Common myeloid progenitor, CD34-positive (primary cell): Measurements from ENCODE around the gene TSPAN14.

Experiments
- CTCF ChIA-PET: fragments of 350-600 bp; sonication (Branson Sonifier 250); formaldehyde crosslinking; loops from one replicate; lab custom pipeline; 2021; ENCODE audit warnings: antibody characterized with exemption; lab: Charles Lee
- POLR2A ChIA-PET: fragments of 350-600 bp; sonication (Branson Sonifier 250); formaldehyde crosslinking; loops from one replicate; lab custom pipeline; 2021; ENCODE audit warnings: antibody characterized with exemption; lab: Charles Lee
- DNase-seq, 3 donors: peaks; one replicate each; pipeline versions ENCODE4 v3.0.0 to v3.0.0-alpha.2; 2013
- H3K27ac ChIP-seq, 2 experiments: 1 replicate in 1 of 2; 2 replicates in 1 of 2; pipeline ENCODE4 v1.7.0; 2013; ENCODE audit warnings: inconsistent platforms in 2 of 2, low read length in 2 of 2, mild to moderate bottlenecking in 2 of 2, low read depth in 1 of 2, moderate library complexity in 1 of 2; ENCODE audit not compliant: severe bottlenecking in 2 of 2, insufficient read depth in 1 of 2, poor library complexity in 1 of 2
- H3K27me3 ChIP-seq, 5 experiments: replicated peaks in 2 of 5; 1 replicate in 3 of 5; 2 replicates in 2 of 5; pipeline versions ENCODE4 v1.6.1 to v1.7.0; 2013; ENCODE audit warnings: low read length in 4 of 5, mild to moderate bottlenecking in 2 of 5, moderate library complexity in 2 of 5, inconsistent platforms in 1 of 5; ENCODE audit not compliant: insufficient read depth in 5 of 5, control insufficient read depth in 4 of 5
- H3K36me3 ChIP-seq, 4 experiments: 1 replicate in 2 of 4; 2 replicates in 2 of 4; pipeline versions ENCODE4 v1.6.1 to v1.7.0; 2013; ENCODE audit warnings: low read length in 3 of 4, control low read depth in 1 of 4, mild to moderate bottlenecking in 1 of 4; ENCODE audit not compliant: control insufficient read depth in 4 of 4, insufficient read depth in 4 of 4
- H3K4me1 ChIP-seq, 4 experiments: 1 replicate in 3 of 4; 2 replicates in 1 of 4; pipeline versions ENCODE4 v1.6.1 to v1.7.1; 2013; ENCODE audit warnings: low read length in 3 of 4, mild to moderate bottlenecking in 3 of 4, control low read depth in 1 of 4, inconsistent platforms in 1 of 4, moderate library complexity in 1 of 4; ENCODE audit not compliant: control insufficient read depth in 4 of 4, insufficient read depth in 4 of 4; ENCODE audit errors: control extremely low read depth in 1 of 4
- H3K4me3 ChIP-seq, 7 experiments: 1 replicate in 4 of 7; 2 replicates in 3 of 7; pipeline versions ENCODE4 v1.5.1 to v1.7.0; 2013; ENCODE audit warnings: mild to moderate bottlenecking in 7 of 7, low read length in 6 of 7, moderate library complexity in 6 of 7, inconsistent platforms in 2 of 7, low read depth in 2 of 7, control low read depth in 1 of 7; ENCODE audit not compliant: insufficient read depth in 4 of 7, control insufficient read depth in 1 of 7; ENCODE audit errors: extremely low read depth in 1 of 7
- H3K9me3 ChIP-seq, 5 experiments: 1 replicate in 4 of 5; 2 replicates in 1 of 5; pipeline versions ENCODE4 v1.6.1 to v1.7.1; 2013; ENCODE audit warnings: low read length in 4 of 5, mild to moderate bottlenecking in 2 of 5, inconsistent platforms in 1 of 5, low read depth in 1 of 5, moderate library complexity in 1 of 5; ENCODE audit not compliant: control insufficient read depth in 4 of 5, insufficient read depth in 2 of 5; ENCODE audit errors: control extremely low read depth in 1 of 5
- WGBS: methylation state at CpG from one replicate; pipeline ENCODE4 v1.1.5; 2013; ENCODE audit not compliant: insufficient coverage; 5-methylcytosine and 5-hydroxymethylcytosine counted together

The TSPAN14 gene

GRCh38 chr10:80421707-80422536 is 32.2 kb upstream of the TSPAN14 start:
- CTCF ChIA-PET, result interaction anchor here (0.6 to 3.1 kb wide), 8 partner anchors 9 to 120 kb away, joined by 3 to 18 read pairs (median 3); partner anchors contain the start of gene PRXL2A
- Histone ChIP-seq H3K4me1 (peaks cover 0 to 10% (median 4%) of the 10 kb centered on the region in 4 experiments), H3K27ac (no peak overlapping the region), H3K4me3 (no peak overlapping the region), H3K9me3 (no peaks in the 10 kb centered on the region), H3K36me3 (peaks cover 8 to 43% (median 23%) of the 10 kb centered on the region in 4 experiments), H3K27me3 (no peaks in the 10 kb centered on the region)
- peak in 2 of 3 donors; percentile 40 to 55 for DNase-seq
- POLR2A ChIA-PET, result no interaction called here
- WGBS, result 100% methylated on average over 5 of the region's 8 CpGs

- H3K9me3 ChIP-seq, result no peaks in the 10 kb centered on the region
- no peak for DNase-seq
- peaks cover 0 to 10% (median 4%) of the 10 kb centered on the region in 4 experiments for H3K4me1 ChIP-seq
- WGBS, result 100% methylated on average over 1 of the region's 2 CpGs
- POLR2A ChIA-PET, result no interaction called here
- CTCF ChIA-PET, result interaction anchor here (1.6 to 2.6 kb wide), 4 partner anchors 15 to 43 kb away, joined by 4 to 17 read pairs (median 6); no protein-coding TSS in a partner anchor
- H3K4me3 ChIP-seq, result no peak overlapping the region
- no peak overlapping the region for H3K27ac ChIP-seq
- peaks cover 10 to 70% (median 40%) of the 10 kb centered on the region in 4 experiments for H3K36me3 ChIP-seq
- no peaks in the 10 kb centered on the region for H3K27me3 ChIP-seq
Measured at GRCh38 chr10:80425901-80426300, 28.2 kb upstream of the TSPAN14 start.

GRCh38 chr10:80427541-80427940 is 26.6 kb upstream of the TSPAN14 start:
- H3K36me3 ChIP-seq, result peaks cover 12 to 71% (median 41%) of the 10 kb centered on the region in 4 experiments
- POLR2A ChIA-PET, result no interaction called here
- DNase-seq, result no peak
- H3K4me3 ChIP-seq, result no peak overlapping the region
- H3K4me1 ChIP-seq, result no peaks in the 10 kb centered on the region
- 96% methylated on average over 2 of the region's 2 CpGs for WGBS
- H3K9me3 ChIP-seq, result no peaks in the 10 kb centered on the region
- CTCF ChIA-PET, result interaction anchor here (1.0 to 1.5 kb wide), 2 partner anchors 17 to 71 kb away, joined by 3 to 8 read pairs; no protein-coding TSS in a partner anchor
- H3K27me3 ChIP-seq, result no peaks in the 10 kb centered on the region
- H3K27ac ChIP-seq, result no peak overlapping the region

GRCh38 chr10:80429521-80429973 is 24.6 kb upstream of the TSPAN14 start:
- Histone ChIP-seq H3K27me3 (no peaks in the 10 kb centered on the region), H3K4me1 (no peaks in the 10 kb centered on the region), H3K27ac (no peak overlapping the region), H3K9me3 (no peaks in the 10 kb centered on the region), H3K4me3 (no peak overlapping the region), H3K36me3 (peaks cover 19 to 62% (median 31%) of the 10 kb centered on the region in 4 experiments)
- ChIA-PET POLR2A (no interaction called here), CTCF (interaction anchor here (1.6 to 2.3 kb wide), 3 partner anchors 8 to 15 kb away, joined by 4 to 11 read pairs (median 8); no protein-coding TSS in a partner anchor)
- WGBS, result 95% methylated on average over 4 of the region's 9 CpGs
- DNase-seq, result peak in 1 of 3 donors; percentile 20

GRCh38 chr10:80433134-80433533 is 21.0 kb upstream of the TSPAN14 start:
- CTCF ChIA-PET, result interaction anchor here (1.2 to 1.9 kb wide), 4 partner anchors 10 to 72 kb away, joined by 3 to 9 read pairs (median 6); no protein-coding TSS in a partner anchor
- Histone ChIP-seq H3K27me3 (no peaks in the 10 kb centered on the region), H3K4me1 (no peaks in the 10 kb centered on the region), H3K4me3 (no peak overlapping the region), H3K27ac (no peak overlapping the region), H3K36me3 (peaks cover 8 to 30% (median 14%) of the 10 kb centered on the region in 4 experiments), H3K9me3 (no peaks in the 10 kb centered on the region)
- 94% methylated on average over 3 of the region's 3 CpGs for WGBS
- POLR2A ChIA-PET, result no interaction called here
- no peak for DNase-seq

- no peak overlapping the region for H3K27ac ChIP-seq
- CTCF ChIA-PET, result interaction anchor here (1.2 to 18.3 kb wide), 2 partner anchors 15 to 69 kb away, joined by 3 to 571 read pairs; no protein-coding TSS in a partner anchor
- H3K4me3 ChIP-seq, result no peak overlapping the region
- DNase-seq, result no peak
- H3K27me3 ChIP-seq, result no peaks in the 10 kb centered on the region
- no peaks in the 10 kb centered on the region for H3K4me1 ChIP-seq
- H3K9me3 ChIP-seq, result no peaks in the 10 kb centered on the region
- POLR2A ChIA-PET, result no interaction called here
- H3K36me3 ChIP-seq, result peaks cover 0 to 10% (median 8%) of the 10 kb centered on the region in 4 experiments
- 71% methylated on average over 5 of the region's 6 CpGs for whole genome bisulfite sequencing
Measured at GRCh38 chr10:80436446-80437098, 17.5 kb upstream of the TSPAN14 start.
